Stimulated activated CD8-positive, alpha-beta memory T cell treated with anti-CD3 and anti-CD28 coated beads, Interleukin-12 subunit alpha, Interleukin-12 subunit beta, amount 100 ng/mL, for 1 hour (primary cell): ENCODE results near the gene ATP2A1.
"Not testable (repeated sequence)": the region's sequence is repeated elsewhere in the genome, so short reads cannot be mapped to it uniquely, and the experiment has no call there.

Source experiments
- DNase-seq: peaks from one replicate; pipeline ENCODE4 v3.0.0-alpha.2; 2020; ENCODE audit warnings: low read depth

Gene ATP2A1

GRCh38 chr16:28910086-28911031 is 32.1 kb downstream of the ATP2A1 start:
- DNase-seq: no peak

- DNase-seq: no peak
Measured at GRCh38 chr16:28912558-28912957, 34.3 kb downstream of the ATP2A1 start.

- no peak for DNase-seq
Measured at GRCh38 chr16:28913946-28914724, 35.8 kb downstream of the ATP2A1 start.

- no peak for DNase-seq
Measured at GRCh38 chr16:28915181-28915580, 36.9 kb downstream of the ATP2A1 start.

- DNase-seq: no peak
Measured at GRCh38 chr16:28917095-28917494, 38.8 kb downstream of the ATP2A1 start.

- DNase-seq: no peak
Measured at GRCh38 chr16:28918698-28919097, 40.4 kb downstream of the ATP2A1 start.

GRCh38 chr16:28923231-28923587 is 44.9 kb downstream of the ATP2A1 start:
- DNase-seq: no peak

GRCh38 chr16:28923652-28924398 is 45.5 kb downstream of the ATP2A1 start:
- no peak for DNase-seq

GRCh38 chr16:28924399-28924761 is 46.1 kb downstream of the ATP2A1 start:
- no peak for DNase-seq

- DNase-seq: peak; percentile 86
Measured at GRCh38 chr16:28924762-28925385, 46.6 kb downstream of the ATP2A1 start, which contains the start of gene RABEP2. Gene RABEP2, minus strand, starts transcription at chr16:28925238. Its CDS starts 75 bp downstream, at chr16:28925163.

GRCh38 chr16:28925386-28926228 is 47.3 kb downstream of the ATP2A1 start:
- DNase-seq: peak; percentile 58

- not testable (repeated sequence) for DNase-seq
Measured at GRCh38 chr16:28926284-28926683, 48.0 kb downstream of the ATP2A1 start.

- DNase-seq: no peak
Measured at GRCh38 chr16:28927815-28928214, 49.5 kb downstream of the ATP2A1 start.

GRCh38 chr16:28930203-28930602 is 51.9 kb downstream of the ATP2A1 start:
- DNase-seq: no peak

GRCh38 chr16:28930652-28931051 is 52.4 kb downstream of the ATP2A1 start:
- DNase-seq: no peak

GRCh38 chr16:28931801-28932225 is 53.5 kb downstream of the ATP2A1 start, which contains the start of gene CD19:
Gene CD19, plus strand, starts transcription at chr16:28931971. Its CDS starts 30 bp downstream, at chr16:28932001.
- DNase-seq: no peak

GRCh38 chr16:28932339-28933141 is 54.3 kb downstream of the ATP2A1 start:
- DNase-seq: no peak

- no peak for DNase-seq
Measured at GRCh38 chr16:28933171-28933570, 54.9 kb downstream of the ATP2A1 start.

- DNase-seq: no peak
Measured at GRCh38 chr16:28935346-28935745, 57.1 kb downstream of the ATP2A1 start.
